Stimulated activated CD4-positive, alpha-beta T cell treated with anti-CD3 and anti-CD28 coated beads, Interleukin-12 subunit alpha, Interleukin-12 subunit beta, amount 100 ng/mL, for 24 hours (primary cell): ENCODE data around the gene CD38.
"Not testable (repeated sequence)": the region's sequence is repeated elsewhere in the genome, so short reads cannot be mapped to it uniquely, and the experiment has no call there.

Experiments used
- DNase-seq, 2 experiments: peaks; one replicate each; pipeline ENCODE4 v3.0.0-alpha.2; 2020; ENCODE audit warnings: low read depth in 2 of 2

CD38 gene

DNA sequence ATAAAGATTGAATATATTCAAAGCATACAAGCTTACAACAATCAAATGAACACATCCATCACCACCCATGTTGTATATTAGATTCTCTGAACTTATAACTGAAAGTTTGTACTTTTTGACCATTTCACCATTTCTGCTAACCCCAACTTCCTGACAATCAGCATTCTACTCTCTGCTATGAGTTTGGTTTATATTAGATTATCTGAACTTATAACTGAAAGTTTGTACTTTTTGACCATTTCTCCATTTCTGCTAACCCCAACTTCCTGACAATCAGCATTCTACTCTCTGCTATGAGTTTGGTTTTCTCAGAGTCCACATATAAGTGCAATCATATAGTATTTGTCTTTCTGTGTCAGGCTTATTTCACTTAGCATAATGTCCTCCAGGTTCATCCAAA is 15.7 kb upstream of the CD38 start:
- DNase-seq = not testable (repeated sequence)

GRCh38 chr4:15765391-15765790 is 12.7 kb upstream of the CD38 start:
- DNase-seq = no peak

- DNase-seq = peak in 1 of 2 experiments; percentile 30
These were observed 12.0 kb upstream of the CD38 start for GRCh38 chr4:15765910-15766697.

DNA sequence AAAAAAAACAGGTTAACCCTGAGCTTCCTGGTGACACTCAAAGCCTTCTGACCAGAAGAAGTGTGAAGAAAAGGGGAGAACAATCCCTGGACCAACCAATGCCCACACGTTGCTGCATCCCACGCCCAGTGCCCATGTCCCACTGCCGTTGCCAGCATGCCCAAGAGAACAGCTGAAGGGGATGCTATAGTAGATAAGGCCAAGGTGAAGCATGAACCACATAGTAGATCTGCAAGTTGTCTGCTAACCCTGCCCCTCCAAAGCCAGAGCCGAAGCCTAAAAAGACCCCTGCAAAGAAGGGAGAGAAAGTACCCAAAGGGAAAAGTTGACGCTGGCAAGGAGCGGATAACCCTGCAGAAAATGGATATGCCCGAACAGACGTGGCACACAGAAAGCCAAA is 11.3 kb upstream of the CD38 start:
- no peak for DNase-seq

GRCh38 chr4:15769202-15769601 is 8.9 kb upstream of the CD38 start:
- no peak for DNase-seq

GRCh38 chr4:15771216-15772058 is 6.7 kb upstream of the CD38 start:
- no peak for DNase-seq

DNA sequence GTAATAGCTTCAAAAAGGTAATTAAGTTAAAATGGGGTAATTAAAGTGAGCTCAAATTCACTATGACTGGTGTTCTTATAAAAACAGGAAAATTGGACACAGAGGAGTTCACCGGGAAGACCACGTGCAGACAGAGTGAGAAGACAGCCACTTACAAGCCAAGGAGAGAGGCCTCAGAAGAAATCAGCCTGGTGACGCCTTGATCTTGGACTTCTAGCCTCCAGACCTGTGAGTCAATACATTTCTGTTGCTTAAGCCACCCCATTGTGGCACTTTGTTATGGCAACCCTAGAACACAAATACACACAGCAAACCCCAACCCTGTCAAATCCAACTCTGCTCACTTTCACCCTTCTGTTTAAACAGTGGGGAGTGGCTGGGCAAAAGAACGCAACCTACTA is 4.1 kb upstream of the CD38 start:
- DNase-seq = no peak

DNA sequence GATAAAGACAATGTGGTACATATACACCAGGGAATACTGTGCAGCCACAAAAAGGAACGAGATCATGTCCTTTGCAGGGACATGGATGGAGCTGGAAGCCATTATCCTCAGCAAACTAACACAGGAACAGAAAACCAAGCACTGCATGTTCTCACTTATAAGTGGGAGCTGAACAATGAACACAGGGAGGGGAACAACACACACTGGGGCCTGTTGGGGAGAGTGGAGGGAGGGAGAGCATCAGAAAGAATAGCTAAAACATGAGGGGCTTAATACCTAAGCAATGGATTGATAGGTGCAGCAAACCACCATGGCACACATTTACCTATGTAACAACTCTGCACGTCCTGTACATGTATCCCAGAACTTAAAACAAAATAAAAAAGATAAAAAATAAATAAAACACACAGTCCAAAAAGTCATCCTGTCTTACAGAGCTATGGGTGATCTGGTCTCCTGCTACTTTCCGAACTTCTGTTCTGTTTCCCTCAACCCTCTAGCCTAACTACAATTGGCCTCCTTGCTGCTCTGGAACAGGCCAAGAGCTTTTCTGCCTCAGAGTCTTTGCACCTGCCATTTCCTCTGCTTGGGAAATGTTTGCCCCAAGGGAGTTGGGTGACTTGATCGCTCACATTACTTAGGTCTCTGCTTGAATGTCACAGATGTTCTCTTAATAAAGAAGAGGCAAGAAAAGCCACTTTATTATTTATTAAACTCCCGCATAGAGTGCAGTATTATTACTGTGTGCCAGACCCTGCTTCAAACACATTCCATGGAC is 1.1 kb upstream of the CD38 start:
- DNase-seq = no peak

DNA sequence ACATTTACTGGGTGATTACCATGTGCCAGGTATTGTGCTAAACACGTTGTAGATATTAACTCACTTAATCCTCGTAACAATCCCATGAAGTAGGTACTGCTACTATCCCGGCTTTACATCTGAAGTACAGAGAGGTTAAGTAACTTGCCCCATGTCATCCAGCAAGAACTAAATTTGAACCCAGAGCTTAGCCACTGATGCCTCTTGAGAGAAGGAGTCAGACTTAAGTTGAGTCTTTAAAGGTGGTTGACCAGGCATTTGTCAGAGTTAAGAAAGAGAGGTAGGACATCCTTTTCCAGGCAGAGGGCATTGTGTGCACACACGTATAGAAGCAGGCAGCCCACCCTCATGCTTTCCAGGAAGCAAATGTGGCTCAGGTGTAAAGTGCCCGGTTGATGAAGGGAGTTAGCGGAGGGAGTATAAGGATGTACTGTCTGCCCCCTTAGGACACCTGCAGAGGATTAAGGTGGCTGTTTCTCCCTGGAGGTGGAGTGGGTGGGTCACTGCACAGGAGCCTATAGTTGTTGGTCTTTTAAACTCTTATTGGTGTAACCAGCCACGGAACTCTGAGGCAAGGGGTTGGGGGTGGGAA is 335 bp upstream of the CD38 start:
- DNase-seq = no peak

GRCh38 chr4:15779306-15779705 is 1.2 kb downstream of the CD38 start:
- DNase-seq = no peak

GRCh38 chr4:15779809-15780208 is 1.7 kb downstream of the CD38 start:
- DNase-seq = no peak

DNA sequence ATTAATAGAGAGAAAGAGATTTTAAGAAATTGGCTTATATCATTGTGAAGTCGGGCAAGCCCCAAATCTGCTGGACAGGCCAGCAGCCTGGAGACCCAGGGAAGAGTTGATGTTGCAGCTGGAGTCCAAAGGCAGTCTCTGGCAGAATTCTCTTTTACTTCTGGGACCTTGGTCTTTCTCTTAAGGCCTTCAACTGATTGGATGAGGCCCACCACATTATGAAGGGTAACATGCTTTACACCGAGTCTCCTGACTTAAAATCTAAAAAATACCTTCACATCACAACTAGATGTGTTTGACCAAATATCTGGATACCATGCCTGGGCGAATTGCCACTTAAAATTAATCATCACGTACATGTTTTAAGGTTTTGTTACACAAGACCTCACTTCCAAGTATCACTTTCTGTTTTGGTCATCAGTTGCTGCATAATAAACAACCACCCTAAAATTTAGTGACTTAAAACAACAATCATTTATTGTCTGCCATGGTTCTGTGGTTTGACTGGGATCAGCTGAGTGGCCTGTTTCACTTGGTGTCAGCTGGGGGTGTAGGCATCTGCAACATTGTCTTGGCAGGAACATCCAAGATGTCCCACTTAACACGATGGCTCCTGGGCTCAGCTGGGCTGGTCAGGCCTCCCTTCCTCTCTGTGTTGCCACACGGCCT is 3.4 kb downstream of the CD38 start:
- DNase-seq = peak in 1 of 2 experiments; percentile 28

GRCh38 chr4:15783676-15784075 is 5.5 kb downstream of the CD38 start:
- no peak for DNase-seq

DNA sequence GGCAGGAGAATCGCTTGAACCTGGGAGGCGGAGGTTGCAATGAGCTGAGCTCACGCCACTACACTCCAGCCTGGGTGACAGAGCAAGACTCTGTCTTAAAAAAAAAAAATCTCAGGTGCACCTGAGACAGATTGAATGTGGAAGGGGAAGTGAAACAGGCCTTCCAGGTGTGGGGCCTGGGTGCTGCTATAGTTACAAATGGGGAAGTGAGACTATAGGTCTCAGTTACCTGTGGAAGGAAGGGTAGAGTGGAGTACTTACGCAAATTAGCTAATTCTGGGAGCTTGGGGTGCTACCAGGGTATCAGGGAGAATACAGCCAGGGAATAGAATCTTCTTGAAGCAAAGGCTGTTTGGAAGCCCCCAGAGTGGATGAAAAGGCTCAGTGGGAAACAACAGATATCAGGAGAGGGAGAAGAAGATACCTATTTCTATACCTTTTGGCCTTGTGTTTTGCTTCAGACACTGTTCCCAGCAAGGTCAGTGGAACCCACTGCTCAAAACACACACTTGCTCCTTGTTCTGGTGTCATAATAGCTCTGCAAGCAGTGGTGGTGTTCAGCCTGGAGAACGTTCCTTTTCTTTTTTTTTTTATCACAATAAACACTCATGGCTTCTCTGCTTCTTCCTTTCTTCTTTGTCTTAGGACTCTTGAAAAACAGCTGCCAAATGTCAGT is 7.0 kb downstream of the CD38 start:
- no peak for DNase-seq

DNA sequence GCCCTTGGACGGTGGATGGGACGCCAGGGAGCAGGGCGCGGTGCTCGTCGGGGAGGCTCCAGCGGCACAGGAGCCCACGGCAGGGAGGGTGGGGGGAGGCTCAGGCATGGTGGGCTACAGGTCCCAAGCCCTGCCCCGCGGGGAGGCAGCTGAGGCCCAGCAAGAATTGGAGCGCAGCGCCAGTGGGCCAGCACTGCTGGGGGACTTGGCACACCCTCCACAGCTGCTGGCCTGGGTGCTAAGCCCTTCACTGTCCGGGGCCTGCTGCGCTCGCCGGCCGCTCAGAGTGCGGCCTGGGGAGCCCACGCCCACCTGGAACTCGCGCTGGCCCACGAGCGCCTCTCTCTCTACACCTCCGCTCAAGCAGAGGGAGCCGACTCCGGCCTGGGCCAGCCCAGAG is 8.6 kb downstream of the CD38 start:
- DNase-seq = no peak

GRCh38 chr4:15792974-15793373 is 14.8 kb downstream of the CD38 start:
- DNase-seq = no peak

DNA sequence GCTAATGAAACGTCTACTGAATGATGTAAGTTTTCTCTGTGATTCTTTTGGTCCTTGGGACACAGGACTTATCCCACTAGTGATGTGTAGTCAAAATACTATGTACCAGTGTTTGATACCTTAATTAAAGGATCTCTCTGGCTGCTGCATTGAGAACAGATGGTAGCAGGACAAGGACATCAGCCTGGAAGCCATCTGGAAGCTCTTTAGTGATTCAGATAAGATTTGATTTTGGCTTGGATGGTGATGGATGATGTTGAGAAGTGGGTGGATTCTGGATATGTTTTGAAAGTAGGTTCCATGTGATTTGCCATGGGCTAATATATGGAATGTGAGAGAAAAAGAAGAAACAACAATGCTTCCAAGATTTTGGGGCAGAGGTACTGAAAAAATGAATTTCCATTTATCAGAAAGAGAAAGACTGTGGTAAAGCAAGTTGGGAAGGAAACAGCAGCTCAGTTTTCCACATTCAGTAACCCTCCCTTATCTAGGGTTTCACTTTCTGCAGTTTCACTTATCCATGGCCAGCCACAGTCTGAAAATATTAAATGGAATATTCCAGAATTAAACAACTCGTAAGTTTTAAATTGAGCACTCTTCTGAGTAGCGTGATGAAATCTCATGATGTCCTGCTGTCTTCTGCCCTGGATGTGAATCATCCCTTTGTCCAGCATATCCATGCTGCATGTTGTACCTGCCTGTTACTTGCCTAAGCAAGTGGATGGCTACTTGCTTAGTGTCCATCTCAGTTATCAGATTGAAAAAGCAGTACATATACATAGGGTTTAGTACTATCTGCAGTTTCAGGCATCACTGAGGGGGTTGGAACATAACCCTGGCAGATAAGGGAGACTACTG is 15.6 kb downstream of the CD38 start:
- no peak for DNase-seq

DNA sequence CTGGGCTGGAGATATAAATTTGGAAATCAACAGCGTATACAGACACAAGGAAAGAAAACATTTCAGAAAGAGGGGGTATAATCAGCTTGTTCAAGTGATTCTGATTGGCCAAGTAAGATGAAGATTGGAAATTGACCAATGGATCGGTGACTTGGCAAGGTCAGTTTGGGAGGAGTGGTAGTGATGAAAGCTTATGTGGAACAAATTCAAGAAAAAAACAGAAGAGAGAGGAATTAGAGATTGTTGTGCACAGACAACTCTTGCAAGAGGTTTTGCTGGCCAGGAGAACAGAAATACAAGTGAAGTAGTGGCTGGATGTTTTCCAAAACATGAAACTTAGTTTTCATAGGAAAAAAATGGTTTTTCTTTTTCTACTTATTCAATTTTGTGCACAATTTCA is 16.3 kb downstream of the CD38 start:
- no peak for DNase-seq

DNA sequence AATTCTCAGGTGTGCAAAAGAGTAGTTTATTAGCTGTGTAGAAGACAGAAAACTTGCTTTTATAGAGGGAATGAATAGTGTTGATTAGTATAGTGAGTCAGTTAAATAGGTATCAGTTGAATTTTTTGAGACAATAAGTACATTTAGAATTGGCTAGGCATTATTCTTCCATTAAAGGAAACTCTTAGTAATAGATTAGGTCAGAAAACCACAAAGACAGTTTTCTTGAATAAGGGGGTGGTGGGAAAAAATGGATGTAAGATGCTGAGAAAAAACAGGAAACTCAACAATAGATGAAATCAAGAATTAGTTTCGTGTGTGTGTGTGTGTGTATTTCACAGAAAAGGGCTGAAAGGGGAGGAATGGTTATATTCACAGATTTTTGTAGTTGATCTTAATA is 16.8 kb downstream of the CD38 start:
- DNase-seq = no peak

DNA sequence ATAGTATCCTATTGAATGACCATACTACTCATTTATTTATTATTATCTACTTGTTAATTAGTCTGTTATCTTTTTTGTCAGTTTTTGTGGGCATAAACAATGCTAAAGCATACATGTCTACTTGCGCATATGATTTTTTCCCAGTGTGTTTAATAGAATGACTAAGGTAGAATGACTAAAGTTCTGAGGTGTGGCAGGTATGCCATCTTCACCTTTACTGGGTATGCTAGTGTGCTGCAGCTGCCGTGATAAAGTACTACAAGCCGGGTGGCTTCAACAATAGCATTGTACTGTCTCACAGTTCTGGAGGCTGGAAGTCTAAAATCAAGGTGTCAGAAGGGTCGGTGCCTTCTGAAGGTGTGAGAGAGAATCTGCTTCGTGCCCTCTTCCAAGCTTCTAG is 19.2 kb downstream of the CD38 start:
- DNase-seq = no peak
